ENCODE data around the gene PSMD10. TPM values are rescaled to one million over a fixed set of nuclear protein-coding genes. Genes with fewer than 3 reads are reported as not detected.

PSMD10 gene
- total and polyA plus RNA-seq, 2 of the 8 experiments (the other 6 are each of a cell fraction or from before 2014, with no cell fraction given): 49.9 to 79.9 TPM

DNA sequence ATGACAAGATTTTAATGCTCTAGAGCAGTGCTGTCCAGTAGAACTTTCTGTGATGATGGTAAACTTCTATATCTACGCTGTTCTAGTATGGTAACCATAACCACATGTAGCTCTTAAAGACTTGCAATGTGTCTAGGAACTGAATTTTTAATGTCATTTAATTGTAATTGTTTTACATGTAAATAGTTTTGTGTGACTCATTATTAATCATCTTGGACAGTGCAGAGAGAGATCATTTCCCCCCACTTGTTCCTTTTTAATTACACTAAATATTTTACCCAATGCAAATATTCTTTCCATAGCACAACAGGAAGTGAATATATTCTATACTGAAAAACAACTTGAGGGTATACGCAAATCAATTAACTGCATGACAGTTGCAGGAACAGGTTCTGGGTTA lies 6.0 kb upstream of the PSMD10 start:
- FAIRE-seq: no peak
- no peak overlapping the region for H3K4me3 ChIP-seq (ENCODE audit: extremely low read depth in 1 of 4, insufficient read depth in 2 of 4, low read depth in 3 of 4, low read length in 4 of 4)
- no peak overlapping the region for H2BK20ac ChIP-seq (ENCODE audit: low read length)
- H3K56ac ChIP-seq (replicated peaks; ENCODE audit: insufficient read length, low read depth, low read length): no peak overlapping the region
- H3K27ac ChIP-seq (ENCODE audit: low read depth, low read length): no peak overlapping the region
- no peak overlapping the region for H2AK5ac ChIP-seq (ENCODE audit: low read depth, low read length)
- no peak overlapping the region for H3K23ac ChIP-seq (ENCODE audit: insufficient read length)
- H3K14ac ChIP-seq (ENCODE audit: insufficient read length): no peak overlapping the region
- no peak overlapping the region for H2BK12ac ChIP-seq (ENCODE audit: low read depth, low read length)
- no peaks in the 10 kb centered on the region for H3K4me1 ChIP-seq (replicated peaks in 1 of 4; ENCODE audit: control insufficient read depth in 3 of 4, insufficient read depth in 4 of 4, low read length in 3 of 4)
- H3K36me3 ChIP-seq (ENCODE audit: control insufficient read depth in 2 of 4, insufficient read depth in 4 of 4, low read length in 3 of 4): no peaks in the 10 kb centered on the region
- no peak overlapping the region for H3K4ac ChIP-seq (replicated peaks; ENCODE audit: insufficient read length, low read depth, low read length)
- no peak overlapping the region for H3K9ac ChIP-seq (replicated peaks in 1 of 4; ENCODE audit: extremely low read depth in 1 of 4, low read depth in 3 of 4, low read length in 3 of 4)
- H4K20me1 ChIP-seq (replicated peaks in 1 of 2; ENCODE audit: control insufficient read depth in 1 of 2, insufficient read depth in 2 of 2, low read length in 2 of 2): no peaks in the 10 kb centered on the region
- no peak overlapping the region for H4K91ac ChIP-seq (replicated peaks; ENCODE audit: insufficient read length, low read length)
- CTCF ChIA-PET (ENCODE audit: partially characterized antibody): interaction anchor here (0.6 kb wide), 1 partner anchor 207 kb away, joined by 3 read pairs; no protein-coding TSS in a partner anchor
- WGBS, 2 experiments (ENCODE audit: extremely low coverage in 1 of 2, insufficient coverage in 1 of 2, insufficient read length in 1 of 2, insufficient replicate concordance in 2 of 2, low coverage in 1 of 2, low lambda C conversion rate in 2 of 2, missing lambda C conversion rate in 1 of 2): 87% methylated on average over 2 of the region's 2 CpGs; no CpG with 5 or more reads in 1 of the 2 experiments
- no peak overlapping the region for H4K8ac ChIP-seq (ENCODE audit: extremely low read depth, insufficient read depth, low read length)
- no peaks in the 10 kb centered on the region for H3K27me3 ChIP-seq (replicated peaks in 1 of 4; ENCODE audit: control insufficient read depth in 3 of 4, extremely low read depth in 1 of 4, insufficient read depth in 3 of 4, low read length in 3 of 4)
- H3K18ac ChIP-seq (ENCODE audit: extremely low read depth, low read length): no peak overlapping the region
- no peak overlapping the region for H2AFZ ChIP-seq (ENCODE audit: low read length)
- H3K79me1 ChIP-seq (ENCODE audit: low read depth, low read length): no peaks in the 10 kb centered on the region
- no peak overlapping the region for H2BK120ac ChIP-seq (replicated peaks; ENCODE audit: low read depth, low read length)
- no peak for DNase-seq (ENCODE audit: low read depth in 1 of 2, low spot score in 2 of 2)
- no peaks in the 10 kb centered on the region for H3K23me2 ChIP-seq (ENCODE audit: low read depth, low read length)
- no peak overlapping the region for H2BK15ac ChIP-seq (ENCODE audit: low read length)
- POLR2A ChIA-PET (ENCODE audit: partially characterized antibody): no interaction called here
- H2BK5ac ChIP-seq (ENCODE audit: low read depth, low read length): no peak overlapping the region
- no peak overlapping the region for H4K5ac ChIP-seq (ENCODE audit: insufficient read length, low read depth, low read length)
- no peaks in the 10 kb centered on the region for H3K9me3 ChIP-seq (ENCODE audit: insufficient read depth in 2 of 2, low read depth in 1 of 2, low read length in 1 of 2)
- no peak overlapping the region for H3K4me2 ChIP-seq (ENCODE audit: insufficient read depth in 1 of 2, low read depth in 2 of 2, low read length in 2 of 2)
- no peaks in the 10 kb centered on the region for H3K79me2 ChIP-seq (ENCODE audit: control insufficient read depth in 1 of 2, insufficient read depth in 2 of 2, low read length in 2 of 2)
- TF ChIP-seq CEBPB (IDR thresholded peaks at IDR 0.05; ENCODE audit: low read depth, low read length) (no peak), SRF (IDR thresholded peaks at IDR 0.05; ENCODE audit: low read depth, low read length) (no peak), CBX8 (IDR thresholded peaks at IDR 0.05; ENCODE audit: borderline replicate concordance, low read depth, low read length) (no peak), RNF2 (IDR thresholded peaks at IDR 0.05; ENCODE audit: borderline replicate concordance, low read depth, low read length, missing control alignments, poor library complexity, severe bottlenecking) (no peak), EGR1 (IDR thresholded peaks at IDR 0.05; ENCODE audit: borderline replicate concordance, low read depth, low read length) (no peak), SIN3A (conservative IDR thresholded peaks at IDR 0.05 in 1 of 2, IDR thresholded peaks at IDR 0.05 in 1 of 2; ENCODE audit: low read depth in 1 of 2, low read length in 2 of 2) (no peak), PHF8 (conservative IDR thresholded peaks at IDR 0.05; ENCODE audit: low read depth, low read length) (no peak), TEAD4 (IDR thresholded peaks at IDR 0.05; ENCODE audit: low read depth, low read length) (no peak), FOSL1 (IDR thresholded peaks at IDR 0.05; ENCODE audit: insufficient read depth, low read depth, low read length) (no peak), POU5F1 (IDR thresholded peaks at IDR 0.05; ENCODE audit: low read depth, low read length) (no peak), KDM1A (IDR thresholded peaks at IDR 0.05; ENCODE audit: borderline replicate concordance, low read length) (no peak), RXRA (IDR thresholded peaks at IDR 0.05; ENCODE audit: insufficient read depth, low read depth, low read length) (no peak), SAP30 (IDR thresholded peaks at IDR 0.05; ENCODE audit: insufficient read depth, insufficient replicate concordance, low read length) (no peak)
